ENCODE data around the gene VPS33A.
A peak's percentile ranks its signal among the peaks of the same experiment; 100 is the strongest.

VPS33A gene

DNA sequence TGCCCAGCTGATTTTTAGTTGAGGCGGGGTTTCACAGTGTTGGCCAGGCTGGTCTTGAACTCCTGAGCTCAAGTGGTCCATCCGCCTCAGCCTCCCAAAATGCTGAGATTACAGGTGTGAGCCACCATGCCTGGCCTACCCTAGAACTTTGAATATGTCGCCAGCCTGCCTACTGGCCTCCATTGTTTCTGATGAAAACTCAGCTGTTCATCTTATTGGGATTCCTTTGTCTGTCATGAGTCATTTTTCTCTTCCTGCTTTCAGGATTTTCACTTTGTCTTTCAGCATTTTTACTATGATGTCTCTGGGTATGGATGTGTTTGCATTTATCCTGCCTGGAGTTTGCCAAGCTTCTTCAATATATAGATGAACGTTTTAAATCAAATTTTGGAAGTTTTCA is 70.9 kb downstream of the VPS33A start:
- no peak overlapping the region for H3K4me3 ChIP-seq (ENCODE audit: extremely low read depth, insufficient read depth, low read length, poor library complexity, severe bottlenecking)
- no peak overlapping the region for H3K27ac ChIP-seq (ENCODE audit: low read depth, low read length, severe bottlenecking)
- H3K9me3 ChIP-seq (ENCODE audit: control insufficient read depth, low read length), result peaks cover 10% of the 10 kb centered on the region
- WGBS, 2 experiments (ENCODE audit: insufficient coverage in 2 of 2), result 88 to 90% methylated on average over 3 of the region's 4 CpGs
- no peaks in the 10 kb centered on the region for H3K4me1 ChIP-seq (ENCODE audit: control insufficient read depth, insufficient read depth, low read length, poor library complexity, severe bottlenecking)
- H3K36me3 ChIP-seq (ENCODE audit: control insufficient read depth, insufficient read depth, low read length), result no peaks in the 10 kb centered on the region

DNA sequence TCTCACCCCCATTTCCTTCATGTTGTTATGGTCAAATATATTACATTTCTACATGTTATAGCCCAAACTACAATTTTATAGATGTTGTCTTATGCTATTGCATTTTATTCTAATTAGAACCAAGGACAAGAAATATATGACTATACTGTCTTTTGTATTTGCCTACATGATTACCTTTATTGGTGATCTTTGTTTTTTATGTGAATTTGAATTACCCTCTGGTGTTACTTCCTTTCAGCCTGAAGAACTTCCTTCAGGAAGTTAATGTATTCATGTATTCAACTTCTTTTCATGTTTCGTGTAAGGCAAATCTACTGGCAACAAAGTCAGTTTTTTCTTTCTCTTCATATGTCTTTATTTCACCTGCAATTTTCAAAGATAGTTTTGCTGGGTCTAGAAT is 71.5 kb downstream of the VPS33A start:
- Histone ChIP-seq H3K27ac (ENCODE audit: low read depth, low read length, severe bottlenecking) (no peak overlapping the region), H3K4me1 (ENCODE audit: control insufficient read depth, insufficient read depth, low read length, poor library complexity, severe bottlenecking) (no peaks in the 10 kb centered on the region), H3K9me3 (ENCODE audit: control insufficient read depth, low read length) (peaks cover 10% of the 10 kb centered on the region), H3K36me3 (ENCODE audit: control insufficient read depth, insufficient read depth, low read length) (no peaks in the 10 kb centered on the region), H3K4me3 (ENCODE audit: extremely low read depth, insufficient read depth, low read length, poor library complexity, severe bottlenecking) (no peak overlapping the region)
- WGBS, 2 experiments (ENCODE audit: insufficient coverage in 2 of 2), result no CpG with 5 or more reads among the region's 1 CpG

DNA sequence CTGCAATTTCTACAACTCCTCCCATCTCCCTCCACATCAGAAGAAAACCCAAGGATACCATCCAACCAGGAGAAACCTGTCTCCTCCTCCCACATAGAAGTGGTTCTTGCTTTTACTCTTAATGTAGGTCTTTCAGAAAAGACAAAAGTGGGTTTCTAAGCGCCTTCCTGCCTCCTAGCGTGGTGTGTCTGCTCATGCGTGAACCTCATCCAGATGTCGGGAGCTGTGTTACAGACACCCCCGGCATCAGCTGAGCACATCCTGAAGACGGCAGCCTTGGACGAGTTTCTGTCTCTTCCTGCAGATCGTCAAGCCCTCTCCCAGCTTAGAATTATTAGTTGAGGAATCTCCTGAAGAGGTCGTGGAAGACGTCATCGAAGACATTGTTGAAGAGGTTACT is 73.9 kb downstream of the VPS33A start:
- Histone ChIP-seq H3K36me3 (ENCODE audit: control insufficient read depth, insufficient read depth, low read length) (no peaks in the 10 kb centered on the region), H3K4me1 (ENCODE audit: control insufficient read depth, insufficient read depth, low read length, poor library complexity, severe bottlenecking) (no peaks in the 10 kb centered on the region), H3K27ac (ENCODE audit: low read depth, low read length, severe bottlenecking) (no peak overlapping the region), H3K4me3 (ENCODE audit: extremely low read depth, insufficient read depth, low read length, poor library complexity, severe bottlenecking) (no peak overlapping the region), H3K9me3 (ENCODE audit: control insufficient read depth, low read length) (peaks cover 10% of the 10 kb centered on the region)
- 89 to 93% methylated on average over 10 to 11 of the region's 11 CpGs for WGBS, 2 experiments (ENCODE audit: insufficient coverage in 2 of 2)

DNA sequence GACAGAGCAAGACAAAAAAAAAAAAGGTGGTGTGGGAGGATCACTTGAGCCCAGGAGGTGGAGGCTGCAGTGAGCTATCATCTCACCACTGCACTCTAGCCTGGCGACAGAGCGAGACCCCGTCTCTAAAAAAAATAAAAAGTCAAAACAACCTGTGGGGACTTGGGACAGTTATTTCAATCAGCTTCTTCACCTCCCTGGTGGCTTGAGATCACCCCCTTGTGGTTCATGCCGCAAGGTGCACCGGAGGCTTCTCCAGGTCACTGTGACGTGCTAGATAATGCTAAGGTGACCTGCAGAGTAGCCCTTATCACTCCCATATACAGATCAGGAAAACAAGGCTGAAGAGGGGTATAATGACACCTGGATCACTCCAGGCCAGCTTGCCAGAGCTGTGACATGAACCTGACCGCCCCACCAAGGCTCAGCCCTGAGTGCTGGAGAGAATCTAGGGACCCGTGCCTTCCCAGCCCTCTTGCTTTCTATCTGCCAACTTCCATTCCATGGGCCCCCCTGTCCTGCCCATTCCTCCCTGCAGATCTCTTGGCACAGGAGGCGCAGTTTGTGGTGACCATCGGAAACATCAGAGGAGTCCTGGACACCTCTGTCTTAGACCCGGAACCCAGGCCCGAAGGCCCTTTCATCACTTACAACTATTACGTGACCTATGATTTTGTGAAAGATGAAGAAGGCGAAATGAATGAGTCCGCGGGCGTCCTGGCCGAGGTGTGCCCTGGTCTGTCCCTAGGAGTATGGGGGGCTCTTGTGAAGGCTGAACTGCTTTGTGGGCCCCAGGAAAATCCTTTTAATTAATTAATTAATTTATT is 75.2 kb downstream of the VPS33A start:
- Histone ChIP-seq H3K4me3 (ENCODE audit: extremely low read depth, insufficient read depth, low read length, poor library complexity, severe bottlenecking) (no peak overlapping the region), H3K4me1 (ENCODE audit: control insufficient read depth, insufficient read depth, low read length, poor library complexity, severe bottlenecking) (no peaks in the 10 kb centered on the region), H3K36me3 (ENCODE audit: control insufficient read depth, insufficient read depth, low read length) (no peaks in the 10 kb centered on the region), H3K9me3 (ENCODE audit: control insufficient read depth, low read length) (peaks cover 10% of the 10 kb centered on the region), H3K27ac (ENCODE audit: low read depth, low read length, severe bottlenecking) (no peak overlapping the region)
- WGBS, 2 experiments (ENCODE audit: insufficient coverage in 2 of 2), result 53 to 82% methylated on average over 9 to 12 of the region's 18 CpGs

DNA sequence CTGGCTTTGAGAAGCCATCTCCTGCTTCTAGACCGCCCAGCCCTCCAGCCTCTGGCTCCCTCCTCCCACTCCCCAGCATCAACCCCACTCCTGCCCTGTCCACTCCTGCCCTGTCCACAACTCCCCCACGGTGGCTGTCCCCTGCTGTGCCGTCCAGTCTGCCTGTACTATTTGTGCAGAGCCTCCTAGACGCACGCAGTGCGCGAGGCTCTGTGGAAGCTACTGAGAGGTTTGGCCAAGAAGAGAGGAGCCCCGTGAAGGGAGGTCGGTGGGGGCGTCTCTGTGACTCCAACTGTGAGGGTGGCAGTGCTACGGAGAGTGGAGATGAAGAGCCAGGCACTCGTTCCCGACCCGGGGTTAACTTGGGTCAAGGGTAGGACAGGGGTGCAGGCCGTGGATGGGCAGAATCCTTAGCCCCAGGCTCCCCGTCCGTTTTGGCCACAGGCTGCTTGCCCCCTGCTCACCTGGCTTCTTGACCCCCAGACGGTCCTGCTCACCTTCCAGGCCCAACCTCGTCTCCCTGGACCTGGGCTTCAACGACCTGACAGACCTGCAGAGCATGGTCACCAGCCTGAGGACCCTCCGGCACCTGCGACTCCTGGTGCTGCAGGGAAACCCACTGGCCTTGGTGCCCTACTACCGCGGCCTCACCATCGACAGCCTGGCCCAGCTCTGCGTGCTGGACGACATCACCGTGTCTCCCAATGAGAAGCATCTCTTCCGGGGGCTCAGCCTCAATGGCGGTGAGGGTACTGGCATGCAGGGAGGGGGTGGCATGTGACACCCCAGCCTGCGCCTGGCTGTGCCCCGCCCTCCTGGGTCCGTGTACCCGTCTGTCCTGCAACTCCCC is 76.4 kb downstream of the VPS33A start:
- H3K36me3 ChIP-seq (ENCODE audit: control insufficient read depth, insufficient read depth, low read length), result no peaks in the 10 kb centered on the region
- peaks cover 5% of the 10 kb centered on the region for H3K9me3 ChIP-seq (ENCODE audit: control insufficient read depth, low read length)
- H3K4me1 ChIP-seq (ENCODE audit: control insufficient read depth, insufficient read depth, low read length, poor library complexity, severe bottlenecking), result no peaks in the 10 kb centered on the region
- H3K4me3 ChIP-seq (ENCODE audit: extremely low read depth, insufficient read depth, low read length, poor library complexity, severe bottlenecking), result no peak overlapping the region
- 92% methylated on average over 21 to 31 of the region's 34 CpGs for WGBS, 2 experiments (ENCODE audit: insufficient coverage in 2 of 2)
- no peak overlapping the region for H3K27ac ChIP-seq (ENCODE audit: low read depth, low read length, severe bottlenecking)

DNA sequence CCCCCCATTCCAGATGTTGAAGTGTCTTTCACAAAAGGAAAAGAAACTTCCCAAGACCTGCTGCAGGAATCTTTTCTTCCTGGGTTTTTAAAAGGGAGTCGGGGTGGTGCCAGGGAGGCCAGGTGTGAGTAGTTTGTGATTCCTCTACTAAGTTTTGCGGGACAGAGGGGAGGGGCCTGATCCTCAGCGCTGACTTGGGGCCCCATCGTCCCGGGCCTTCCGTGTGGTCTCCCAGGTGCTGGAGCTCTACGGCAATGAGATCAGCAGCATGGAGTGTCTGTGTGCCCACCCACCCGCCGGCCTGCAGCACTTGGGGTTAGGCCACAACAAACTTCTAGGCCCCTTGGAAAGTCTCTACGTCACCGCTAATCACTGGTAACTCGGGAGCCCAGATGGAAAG is 78.8 kb downstream of the VPS33A start:
- H3K27ac ChIP-seq (ENCODE audit: low read depth, low read length, severe bottlenecking), result no peak overlapping the region
- no peaks in the 10 kb centered on the region for H3K9me3 ChIP-seq (ENCODE audit: control insufficient read depth, low read length)
- no peaks in the 10 kb centered on the region for H3K36me3 ChIP-seq (ENCODE audit: control insufficient read depth, insufficient read depth, low read length)
- H3K4me1 ChIP-seq (ENCODE audit: control insufficient read depth, insufficient read depth, low read length, poor library complexity, severe bottlenecking), result no peaks in the 10 kb centered on the region
- no peak overlapping the region for H3K4me3 ChIP-seq (ENCODE audit: extremely low read depth, insufficient read depth, low read length, poor library complexity, severe bottlenecking)
- 86 to 90% methylated on average over 11 to 12 of the region's 12 CpGs for WGBS, 2 experiments (ENCODE audit: insufficient coverage in 2 of 2)

DNA sequence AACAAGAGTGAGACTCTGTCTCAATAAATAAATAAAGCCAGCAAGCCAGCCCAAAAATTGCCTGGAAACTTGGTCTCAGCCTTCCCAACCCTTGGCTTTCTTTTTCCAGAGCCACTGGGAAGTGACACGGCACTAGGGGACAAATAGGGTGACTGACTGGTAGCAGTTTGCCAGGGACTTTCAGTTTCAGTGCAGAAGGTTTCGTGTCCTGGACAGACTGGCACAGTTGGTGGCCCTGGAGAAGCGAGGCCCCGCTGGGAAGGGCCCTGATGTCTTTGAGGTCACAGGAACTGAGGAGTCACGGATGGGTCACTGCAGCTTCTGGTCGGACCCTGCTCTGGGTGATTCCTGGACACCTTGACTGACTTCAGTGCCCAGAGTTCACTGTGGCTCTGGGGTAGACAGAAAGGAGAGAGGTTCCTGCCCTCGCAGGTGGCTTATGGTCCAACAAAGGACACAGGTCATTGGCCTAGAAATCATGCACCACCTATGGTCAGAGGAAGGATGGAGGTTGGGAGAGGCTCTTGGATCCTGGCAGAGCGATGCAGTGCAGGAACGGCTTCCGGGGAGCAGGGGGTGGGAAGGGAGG is 80.7 kb downstream of the VPS33A start:
- WGBS, 2 experiments (ENCODE audit: insufficient coverage in 2 of 2), result 93 to 95% methylated on average over 5 to 10 of the region's 10 CpGs
- H3K4me3 ChIP-seq (ENCODE audit: extremely low read depth, insufficient read depth, low read length, poor library complexity, severe bottlenecking), result no peak overlapping the region
- no peaks in the 10 kb centered on the region for H3K9me3 ChIP-seq (ENCODE audit: control insufficient read depth, low read length)
- H3K27ac ChIP-seq (ENCODE audit: low read depth, low read length, severe bottlenecking), result no peak overlapping the region
- H3K36me3 ChIP-seq (ENCODE audit: control insufficient read depth, insufficient read depth, low read length), result no peaks in the 10 kb centered on the region
- H3K4me1 ChIP-seq (ENCODE audit: control insufficient read depth, insufficient read depth, low read length, poor library complexity, severe bottlenecking), result no peaks in the 10 kb centered on the region

DNA sequence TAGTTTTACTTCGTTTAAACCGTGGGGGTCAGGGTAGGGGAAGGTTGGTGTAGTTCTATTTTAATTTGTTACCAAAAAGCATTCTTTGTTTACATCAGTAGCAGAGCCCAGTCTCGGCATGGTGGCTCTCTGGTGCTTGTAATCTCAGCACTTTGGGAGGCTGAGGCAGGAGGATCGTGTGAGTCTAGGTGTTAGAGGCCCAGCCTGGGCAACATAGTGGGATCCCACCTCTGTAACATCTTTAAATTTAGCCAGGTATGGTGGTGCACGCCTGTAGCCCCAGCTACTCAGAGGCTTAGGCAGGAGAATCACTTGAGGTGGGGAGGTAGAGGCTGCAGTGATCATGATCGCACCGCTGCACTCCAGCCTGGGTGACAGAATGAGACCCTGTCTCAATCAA is 81.2 kb downstream of the VPS33A start:
- no peak overlapping the region for H3K27ac ChIP-seq (ENCODE audit: low read depth, low read length, severe bottlenecking)
- no peak overlapping the region for H3K4me3 ChIP-seq (ENCODE audit: extremely low read depth, insufficient read depth, low read length, poor library complexity, severe bottlenecking)
- H3K36me3 ChIP-seq (ENCODE audit: control insufficient read depth, insufficient read depth, low read length), result no peaks in the 10 kb centered on the region
- H3K4me1 ChIP-seq (ENCODE audit: control insufficient read depth, insufficient read depth, low read length, poor library complexity, severe bottlenecking), result no peaks in the 10 kb centered on the region
- H3K9me3 ChIP-seq (ENCODE audit: control insufficient read depth, low read length), result no peaks in the 10 kb centered on the region
- WGBS, 2 experiments (ENCODE audit: insufficient coverage in 2 of 2), result 88 to 94% methylated on average over 3 to 5 of the region's 7 CpGs

DNA sequence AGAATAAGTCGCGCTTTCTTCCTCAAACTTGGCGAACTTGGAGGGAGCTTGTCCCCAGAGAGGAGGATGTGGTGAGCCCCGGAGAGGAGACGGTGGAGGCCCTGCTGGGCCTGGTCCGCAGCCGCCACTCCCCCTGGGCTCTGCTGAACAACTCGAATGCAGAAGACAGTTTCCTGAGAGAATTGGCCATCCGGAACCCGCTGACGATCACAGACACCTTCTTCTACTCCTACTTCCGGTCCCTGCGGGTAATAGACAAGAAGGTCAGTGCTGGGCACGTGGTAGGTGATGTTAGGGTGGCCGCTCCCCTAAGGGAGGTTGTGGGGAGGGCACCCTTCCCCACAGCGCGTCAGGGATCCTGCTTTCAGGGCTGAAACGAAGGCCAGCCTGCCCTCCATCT is 81.8 kb downstream of the VPS33A start:
- Histone ChIP-seq H3K36me3 (ENCODE audit: control insufficient read depth, insufficient read depth, low read length) (no peaks in the 10 kb centered on the region), H3K27ac (ENCODE audit: low read depth, low read length, severe bottlenecking) (no peak overlapping the region), H3K9me3 (ENCODE audit: control insufficient read depth, low read length) (no peaks in the 10 kb centered on the region), H3K4me1 (ENCODE audit: control insufficient read depth, insufficient read depth, low read length, poor library complexity, severe bottlenecking) (no peaks in the 10 kb centered on the region), H3K4me3 (ENCODE audit: extremely low read depth, insufficient read depth, low read length, poor library complexity, severe bottlenecking) (no peak overlapping the region)
- 84 to 93% methylated on average over 10 to 13 of the region's 18 CpGs for WGBS, 2 experiments (ENCODE audit: insufficient coverage in 2 of 2)

DNA sequence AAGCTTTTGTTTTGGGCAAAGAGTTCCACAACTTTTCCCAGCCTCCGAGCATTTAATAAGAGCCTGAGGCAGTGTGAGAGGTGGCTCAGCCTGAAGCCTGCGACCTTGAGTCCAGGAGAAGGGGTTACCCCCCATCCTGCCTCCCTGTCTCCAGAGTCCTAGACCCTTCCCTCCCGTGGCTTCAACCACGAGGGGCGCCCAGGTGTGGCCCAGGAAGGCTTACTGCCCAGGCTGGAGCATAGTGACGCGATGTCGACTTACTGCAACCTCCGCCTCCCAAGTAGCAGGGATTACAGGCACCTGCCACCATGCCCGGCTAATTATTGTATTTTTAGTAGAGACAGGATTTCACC is 82.7 kb downstream of the VPS33A start:
- 85 to 88% methylated on average over 7 of the region's 10 CpGs for WGBS, 2 experiments (ENCODE audit: insufficient coverage in 2 of 2)
- Histone ChIP-seq H3K4me1 (ENCODE audit: control insufficient read depth, insufficient read depth, low read length, poor library complexity, severe bottlenecking) (no peaks in the 10 kb centered on the region), H3K36me3 (ENCODE audit: control insufficient read depth, insufficient read depth, low read length) (no peaks in the 10 kb centered on the region), H3K4me3 (ENCODE audit: extremely low read depth, insufficient read depth, low read length, poor library complexity, severe bottlenecking) (peak overlapping the region; percentile 44), H3K9me3 (ENCODE audit: control insufficient read depth, low read length) (no peaks in the 10 kb centered on the region), H3K27ac (ENCODE audit: low read depth, low read length, severe bottlenecking) (no peak overlapping the region)
